Breast epithelium (tissue), 3 donors: Measurements from ENCODE around the gene ANKRD11.

Source experiments
- CTCF ChIP-seq, 3 donors: fragments of 450-650 bp; IDR thresholded peaks; one replicate each; pipeline ENCODE4 v1.5.1; 2016 to 2017; ENCODE audit warnings: antibody characterized with exemption in 3 of 3, mild to moderate bottlenecking in 3 of 3, moderate library complexity in 3 of 3
- POLR2A ChIP-seq: fragments of 450-650 bp; IDR thresholded peaks from one replicate; pipeline ENCODE4 v1.6.1; 2016; ENCODE audit warnings: antibody characterized with exemption, mild to moderate bottlenecking, moderate library complexity

- TF ChIP-seq CTCF (IDR thresholded peaks at IDR 0.05) (no peak), POLR2A (no peak)
Measured at GRCh38 chr16:89352091-89352681, 138.2 kb downstream of the ANKRD11 start.
